Pancreas (tissue), 10 donors: ENCODE data around the gene EHBP1. TPM values are rescaled to one million over a fixed set of nuclear protein-coding genes. Genes with fewer than 3 reads are reported as not detected.

Source experiments
- ATAC-seq, 4 donors: fragments of 200-7000 bp; cut with Tn5 transposase; one replicate each; pipeline versions ENCODE4 v1.8.0 to v1.9.1; 2020; ENCODE audit warnings: mild to moderate bottlenecking in 4 of 4, moderate library complexity in 4 of 4
- DNase-seq, 6 donors: peaks; one replicate each; pipeline ENCODE4 v3.0.0-alpha.2; 2020
- FAIRE-seq: peaks from 2 replicates; lab custom pipeline; 2012; peaks lifted over from hg19 to GRCh38; lab: Jason Lieb, UNC
- H3K27ac ChIP-seq, 4 donors: fragments of 200-600 bp; sonication (generic); 1 replicate in 3 of 4; 2 replicates in 1 of 4; pipeline versions ENCODE4 v1.5.0 to v1.8.0; 2020
- H3K27me3 ChIP-seq, 4 donors: fragments of 200-600 bp; one replicate each; pipeline ENCODE4 v1.8.0; 2021
- H3K36me3 ChIP-seq, 3 donors: fragments of 200-600 bp; sonication (generic) in 1 of 3; one replicate each; pipeline versions ENCODE4 v1.5.0 to v1.8.0; 2020 to 2021
- H3K4me1 ChIP-seq, 3 donors: fragments of 200-600 bp; one replicate each; pipeline ENCODE4 v1.8.0; 2021
- H3K4me3 ChIP-seq, 4 donors: fragments of 200-600 bp; sonication (generic) in 2 of 4; one replicate each; pipeline versions ENCODE4 v1.5.0 to v1.8.0; 2020 to 2021
- H3K9me3 ChIP-seq, 4 donors: fragments of 200-600 bp; one replicate each; pipeline ENCODE4 v1.8.0; 2021
- CTCF ChIP-seq, 4 donors: fragments of 200-600 bp; sonication (generic) in 3 of 4; IDR thresholded peaks; one replicate each; pipeline versions ENCODE4 v1.5.0 to v1.8.0; 2021; ENCODE audit warnings: antibody characterized with exemption in 4 of 4
- WGBS, 2 donors: extraction: QIAGEN DNeasy Blood & Tissue Kit; methylation state at CpG; one replicate each; pipeline ENCODE4 v1.1.7; 2013; 5-methylcytosine and 5-hydroxymethylcytosine counted together
- intact Hi-C, 3 donors: fragments of 100-400 bp; cut with DNase I; formaldehyde crosslinking; loops; one replicate each; pipeline versions ENCODE4 v1.11.1 to v1.14.2; 2022
- polyA plus RNA-seq, 2 donors: library from polyadenylated mRNA; stranded (reverse); fragments of 200-250 nt; gene quantifications; one replicate each; pipeline ENCODE4 v1.2.3, GENCODE V29; 2013
- total RNA-seq, 6 donors: library from RNA; stranded (reverse); fragmentation: NEBNext Ultra II Directional in 4 of 6; extraction: Animal tissue kit (Norgen Biotek cat#: 25700) in 4 of 6; gene quantifications; one replicate each; pipeline versions ENCODE4 v1.2.1 to v1.2.4, GENCODE V29; 2021 to 2023
- donor health status: healthy with polysubstance abuse.
- donor health status: DM: no; HTN: no; CAD: no; lungs with moderate emphysema.
- donor health status: DM: no; HTN: no; CAD: no.
- donor health status: control.
- donor health status: control.
- donor health status: Bipolar disorder and iron deficiency.
- donor health status: DM: yes; HTN: yes; CAD: no.
- donor health status: DM: no; HTN: no; CAD: no.
- donor health status: DM: no; HTN: no; CAD: no.
- donor health status: DM: yes; HTN: yes; CAD: no.

The EHBP1 gene
- total and polyA plus RNA-seq, 8 donors: 7.1 to 34.6 (median 21.1) TPM

- intact Hi-C loops: no loop called here
- Histone ChIP-seq H3K4me3 (peak overlapping the region in 3 of 4 donors; percentile 67 to 74 (median 67)), H3K9me3 (no peaks in the 10 kb centered on the region), H3K4me1 (peaks cover 0 to 8% (median 0%) of the 10 kb centered on the region in 3 donors), H3K36me3 (no peaks in the 10 kb centered on the region), H3K27me3 (peaks cover 0 to 14% (median 0%) of the 10 kb centered on the region in 4 donors), H3K27ac (no peak overlapping the region)
- 6 to 10% methylated on average over 39 of the region's 39 CpGs for WGBS, 2 donors
- DNase-seq (peak in 4 of 6 donors; percentile 11 to 60 (median 16)), FAIRE-seq (no peak), ATAC-seq (peak in 2 of 4 donors; percentile 8 to 26)
- TF ChIP-seq CTCF (IDR thresholded peaks at IDR 0.05): no peak
Measured at GRCh38 chr2:63049211-63049969, 343.9 kb downstream of the EHBP1 start.

- peak in 1 of 4 donors; percentile 61 for ATAC-seq
- TF ChIP-seq CTCF (IDR thresholded peaks at IDR 0.05): no peak
- Histone ChIP-seq H3K27me3 (peaks cover 0 to 14% (median 0%) of the 10 kb centered on the region in 4 donors), H3K9me3 (no peaks in the 10 kb centered on the region), H3K4me3 (peak overlapping the region; percentile 57 to 74 (median 67)), H3K27ac (peak overlapping the region in 3 of 4 donors; percentile 57 to 75 (median 72)), H3K4me1 (peaks cover 0 to 8% (median 0%) of the 10 kb centered on the region in 3 donors), H3K36me3 (no peaks in the 10 kb centered on the region)
- intact Hi-C loops: no loop called here
- peak in 2 of 6 donors; percentile 37 to 78 for DNase-seq
- no peak for FAIRE-seq
- 1 to 2% methylated on average over 26 to 31 of the region's 31 CpGs for WGBS, 2 donors
Measured at GRCh38 chr2:63049970-63050333, 344.4 kb downstream of the EHBP1 start.

- Histone ChIP-seq H3K4me1 (peaks cover 0 to 8% (median 0%) of the 10 kb centered on the region in 3 donors), H3K9me3 (no peaks in the 10 kb centered on the region), H3K4me3 (peak within 1 kb of the TSS; percentile 57 to 74 (median 67)), H3K27me3 (peaks cover 0 to 14% (median 0%) of the 10 kb centered on the region in 4 donors), H3K36me3 (no peaks in the 10 kb centered on the region), H3K27ac (peak within 1 kb of the TSS in 3 of 4 donors; percentile 57 to 75 (median 72))
- intact Hi-C loops: no loop called here
- peak; percentile 82 to 93 (median 88) for DNase-seq
- WGBS, 2 donors: 0 to 1% methylated on average over 48 to 73 of the region's 73 CpGs
- TF ChIP-seq CTCF (IDR thresholded peaks at IDR 0.05): no peak
- peak; percentile 86 to 90 (median 88) for ATAC-seq
- no peak for FAIRE-seq
Measured at GRCh38 chr2:63050334-63051041, 345.0 kb downstream of the EHBP1 start, which contains the start of gene OTX1. TSS of gene OTX1 (plus strand) at chr2:63050830. CDS start at chr2:63052991, 2,161 bp downstream.

- ATAC-seq: peak in 3 of 4 donors; percentile 4 to 15 (median 7)
- DNase-seq: peak in 4 of 6 donors; percentile 17 to 81 (median 45)
- intact Hi-C loops: no loop called here
- H3K27ac ChIP-seq: no peak overlapping the region
- no peaks in the 10 kb centered on the region for H3K36me3 ChIP-seq
- no peaks in the 10 kb centered on the region for H3K9me3 ChIP-seq
- H3K4me1 ChIP-seq: peaks cover 0 to 8% (median 0%) of the 10 kb centered on the region in 3 donors
- H3K27me3 ChIP-seq: peaks cover 0 to 14% (median 0%) of the 10 kb centered on the region in 4 donors
- no peak for FAIRE-seq
- 12 to 13% methylated on average over 41 to 42 of the region's 42 CpGs for WGBS, 2 donors
- no peak for TF ChIP-seq CTCF (IDR thresholded peaks at IDR 0.05)
- H3K4me3 ChIP-seq: peak overlapping the region; percentile 57 to 74 (median 67)
Measured at GRCh38 chr2:63051042-63051794, 345.7 kb downstream of the EHBP1 start.
